Heart right ventricle (tissue), 16 donors: Measurements from ENCODE around the gene PWWP3B. TPM values are rescaled to one million over a fixed set of nuclear protein-coding genes. Genes with fewer than 3 reads are reported as not detected.
"Not testable (repeated sequence)": the region's sequence is repeated elsewhere in the genome, so short reads cannot be mapped to it uniquely, and the experiment has no call there.

ENCODE experiments used
- ATAC-seq, 8 donors: fragments of 200-7000 bp; cut with Tn5 transposase; one replicate each; pipeline ENCODE4 v1.9.1; 2020; ENCODE audit warnings: mild to moderate bottlenecking in 8 of 8, moderate library complexity in 8 of 8, moderate number of reproducible peaks in 1 of 8
- DNase-seq, 2 donors: peaks; one replicate each; pipeline ENCODE4 v3.0.0-alpha.2; 2020
- H3K27ac ChIP-seq, 10 donors: fragments of 200-600 bp; sonication (generic) in 2 of 10; one replicate each; pipeline versions ENCODE4 v1.5.0 to v1.8.0; 2020 to 2022; ENCODE audit warnings: mild to moderate bottlenecking in 3 of 10
- H3K27me3 ChIP-seq, 7 donors: fragments of 200-600 bp; one replicate each; pipeline ENCODE4 v1.8.0; 2021 to 2022; ENCODE audit warnings: mild to moderate bottlenecking in 2 of 7
- H3K36me3 ChIP-seq, 9 donors: fragments of 200-600 bp; sonication (generic) in 1 of 9; one replicate each; pipeline versions ENCODE4 v1.5.0 to v1.8.0; 2020 to 2022; ENCODE audit warnings: mild to moderate bottlenecking in 2 of 9
- H3K4me1 ChIP-seq, 9 donors: fragments of 200-600 bp; sonication (generic) in 1 of 9; one replicate each; pipeline versions ENCODE4 v1.5.0 to v1.8.0; 2020 to 2022; ENCODE audit warnings: mild to moderate bottlenecking in 4 of 9
- H3K4me3 ChIP-seq, 10 donors: fragments of 200-600 bp; sonication (generic) in 2 of 10; one replicate each; pipeline versions ENCODE4 v1.5.0 to v1.8.0; 2020 to 2022; ENCODE audit warnings: mild to moderate bottlenecking in 7 of 10, moderate library complexity in 2 of 10
- H3K9me3 ChIP-seq, 11 donors: fragments of 200-600 bp in 10 of 11; sonication (generic) in 2 of 11; one replicate each; pipeline versions ENCODE4 v1.5.0 to v1.8.0; 2013 to 2022; ENCODE audit warnings: mild to moderate bottlenecking in 2 of 11, control low read depth in 1 of 11, moderate library complexity in 1 of 11
- WGBS, 2 donors: extraction: QIAGEN DNeasy Blood & Tissue Kit; methylation state at CpG; one replicate each; pipeline ENCODE4 v1.1.7; 2013; ENCODE audit warnings: inconsistent platforms in 1 of 2; 5-methylcytosine and 5-hydroxymethylcytosine counted together
- intact Hi-C, 10 donors: fragments of 100-400 bp; cut with DNase I; formaldehyde crosslinking; loops; one replicate each; pipeline versions ENCODE4 v1.11.1 to v1.14.2; 2022
- polyA plus RNA-seq, 2 donors: library from polyadenylated mRNA; stranded (reverse); fragments of 200-250 nt; gene quantifications; one replicate each; pipeline ENCODE4 v1.2.3, GENCODE V29; 2013
- total RNA-seq, 10 donors: library from RNA; stranded (reverse); fragmentation: NEBNext Ultra II Directional in 3 of 10; extraction: Animal tissue kit (Norgen Biotek cat#: 25700) in 3 of 10; gene quantifications; one replicate each; pipeline versions ENCODE4 v1.2.1 to v1.2.4, GENCODE V29; 2021 to 2023
- TF ChIP-seq, protein P1 (sequence below), 9 donors: fragments of 200-600 bp; sonication (generic) in 2 of 9; IDR thresholded peaks; one replicate each; pipeline versions ENCODE4 v1.5.0 to v1.8.0; 2021 to 2022; ENCODE audit warnings: antibody characterized with exemption in 9 of 9, mild to moderate bottlenecking in 5 of 9, moderate library complexity in 1 of 9
- donor health status: Arrhythmogenic right ventricular cardiomyopathy.
- donor health status: ischemic (EF 13 %, LVEDD 7.1; RV severe dilation, severe dysfunction).
- donor health status: healthy with polysubstance abuse.
- donor health status: DM: no; HTN: yes; CAD: no.
- donor health status: DM: no; HTN: no; CAD: no.
- donor health status: ischemic (EF 25% LVEDD 6.9; RV normal size, moderate dysfunction).
- donor health status: ischemic (EF 25% LVEDD 5.7; RV mildly dilated, moderate dysfunction).
- donor health status: healthy.
- donor health status: DM: yes; HTN: yes; CAD: no.
- donor health status: Ischemic cardiomyopathy.
- donor health status: ischemic (EF 35%, LVEDD 5.7; RV mildly dilated, moderate dysfunction).
- donor health status: nonischemic (EF 11% LVEDD 7.7; RV severe dilation, severe dysfunction).
- donor health status: DM: yes; HTN: yes; CAD: no.
- donor health status: PGD.
- donor health status: ischemic (EF 29% LVEDD 5.4; RV normal size, mild dysfunction).
- donor health status: nonischemic (EF 23%, LVEDD 6.1; RV moderate dilation, normal function).

PWWP3B gene
- total and polyA plus RNA-seq, 12 donors, result 0.96 to 24.1 (median 10.5) TPM

DNA sequence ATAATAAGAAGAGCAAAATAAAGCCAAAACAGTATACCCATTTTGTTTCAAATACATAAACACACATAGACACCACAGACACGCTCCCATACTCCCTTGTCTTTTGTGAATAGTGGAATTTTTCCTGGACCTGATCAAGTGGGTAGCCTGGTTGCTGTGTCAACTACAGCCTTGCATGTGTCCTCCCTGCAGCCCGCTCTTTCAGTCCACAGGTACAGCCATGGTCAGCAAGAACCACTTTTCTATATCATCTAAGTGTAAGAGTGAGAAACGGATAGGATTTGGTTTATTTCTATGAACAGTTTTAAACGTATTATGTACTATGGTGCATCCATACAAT, 9.8 kb downstream of the PWWP3B start:
- Histone ChIP-seq H3K9me3 (no peaks in the 10 kb centered on the region), H3K4me1 (no peaks in the 10 kb centered on the region), H3K4me3 (peak overlapping the region in 5 of 10 donors; percentile 46 to 53 (median 47)), H3K27ac (peak overlapping the region in 1 of 10 donors; percentile 41), H3K36me3 (no peaks in the 10 kb centered on the region), H3K27me3 (peaks cover 0 to 29% (median 0%) of the 10 kb centered on the region in 7 donors)
- ATAC-seq (peak in 2 of 8 donors; percentile 44 to 54), DNase-seq (no peak)
- TF ChIP-seq, protein P1, sequence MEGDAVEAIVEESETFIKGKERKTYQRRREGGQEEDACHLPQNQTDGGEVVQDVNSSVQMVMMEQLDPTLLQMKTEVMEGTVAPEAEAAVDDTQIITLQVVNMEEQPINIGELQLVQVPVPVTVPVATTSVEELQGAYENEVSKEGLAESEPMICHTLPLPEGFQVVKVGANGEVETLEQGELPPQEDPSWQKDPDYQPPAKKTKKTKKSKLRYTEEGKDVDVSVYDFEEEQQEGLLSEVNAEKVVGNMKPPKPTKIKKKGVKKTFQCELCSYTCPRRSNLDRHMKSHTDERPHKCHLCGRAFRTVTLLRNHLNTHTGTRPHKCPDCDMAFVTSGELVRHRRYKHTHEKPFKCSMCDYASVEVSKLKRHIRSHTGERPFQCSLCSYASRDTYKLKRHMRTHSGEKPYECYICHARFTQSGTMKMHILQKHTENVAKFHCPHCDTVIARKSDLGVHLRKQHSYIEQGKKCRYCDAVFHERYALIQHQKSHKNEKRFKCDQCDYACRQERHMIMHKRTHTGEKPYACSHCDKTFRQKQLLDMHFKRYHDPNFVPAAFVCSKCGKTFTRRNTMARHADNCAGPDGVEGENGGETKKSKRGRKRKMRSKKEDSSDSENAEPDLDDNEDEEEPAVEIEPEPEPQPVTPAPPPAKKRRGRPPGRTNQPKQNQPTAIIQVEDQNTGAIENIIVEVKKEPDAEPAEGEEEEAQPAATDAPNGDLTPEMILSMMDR (IDR thresholded peaks at IDR 0.05), result no peak
- WGBS, 2 donors, result 49% methylated on average over 4 of the region's 4 CpGs
- intact Hi-C loops, result loop anchor here in 1 of 10 donors (10.0 kb wide), 1 partner anchor 217 kb away; no protein-coding TSS in a partner anchor

DNA sequence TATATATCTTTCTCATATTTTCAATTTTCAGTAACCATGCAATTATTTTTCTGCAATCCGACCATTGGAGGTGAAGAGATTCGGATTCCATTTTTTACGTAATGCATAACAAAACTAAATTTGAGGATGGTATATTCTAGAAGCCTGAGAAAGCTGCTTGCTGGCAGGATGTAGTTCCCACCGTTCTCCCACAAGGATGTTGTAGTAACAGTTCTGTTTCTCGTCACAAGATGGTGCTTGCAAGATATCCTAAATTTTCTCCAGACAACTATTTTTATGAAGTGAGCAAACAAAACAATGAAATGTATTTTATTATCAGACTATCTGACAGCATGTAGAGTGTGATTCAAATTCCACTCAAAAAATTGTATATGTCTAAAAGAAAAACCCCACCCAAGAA, 10.7 kb downstream of the PWWP3B start:
- H3K4me3 ChIP-seq, result no peak overlapping the region
- H3K9me3 ChIP-seq, result no peaks in the 10 kb centered on the region
- intact Hi-C loops, result loop anchor here in 1 of 10 donors (10.0 kb wide), 1 partner anchor 216 kb away; no protein-coding TSS in a partner anchor
- no peak for DNase-seq
- H3K36me3 ChIP-seq, result no peaks in the 10 kb centered on the region
- H3K4me1 ChIP-seq, result no peaks in the 10 kb centered on the region
- ATAC-seq, result no peak
- peaks cover 0 to 29% (median 0%) of the 10 kb centered on the region in 7 donors for H3K27me3 ChIP-seq
- TF ChIP-seq, protein P1 (IDR thresholded peaks at IDR 0.05), result peak in 3 of 9 donors; percentile 19 to 28 (median 20)
- WGBS, 2 donors, result 49 to 59% methylated on average over 5 of the region's 5 CpGs
- H3K27ac ChIP-seq, result no peak overlapping the region

DNA sequence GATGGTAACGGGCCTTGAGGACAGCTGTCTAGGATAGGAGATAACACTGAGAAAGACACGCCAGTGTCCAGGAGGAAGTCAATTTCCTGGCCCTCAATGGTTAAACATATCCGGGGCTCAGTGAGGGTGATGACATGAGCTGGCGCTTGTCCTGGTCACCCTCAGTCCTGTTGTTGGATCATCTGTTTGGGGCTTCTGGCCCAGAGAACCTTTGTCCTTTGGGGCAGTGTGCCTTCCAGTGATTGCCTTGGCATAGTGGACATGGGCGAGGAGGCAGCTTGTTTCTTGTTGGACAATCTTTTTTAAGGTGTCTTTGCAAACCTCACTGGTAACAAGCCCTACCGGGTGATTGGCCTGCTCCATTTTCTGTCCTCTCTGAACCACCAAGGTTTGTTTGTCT, 15.6 kb downstream of the PWWP3B start:
- H3K36me3 ChIP-seq, H3K27ac ChIP-seq, H3K4me1 ChIP-seq, H3K4me3 ChIP-seq, ATAC-seq, H3K27me3 ChIP-seq, intact Hi-C loops, DNase-seq: not testable (repeated sequence)
- WGBS, 2 donors, result 29 to 56% methylated on average over 6 of the region's 6 CpGs
- H3K9me3 ChIP-seq, result peaks cover 0 to 13% (median 0%) of the 10 kb centered on the region in 11 donors

DNA sequence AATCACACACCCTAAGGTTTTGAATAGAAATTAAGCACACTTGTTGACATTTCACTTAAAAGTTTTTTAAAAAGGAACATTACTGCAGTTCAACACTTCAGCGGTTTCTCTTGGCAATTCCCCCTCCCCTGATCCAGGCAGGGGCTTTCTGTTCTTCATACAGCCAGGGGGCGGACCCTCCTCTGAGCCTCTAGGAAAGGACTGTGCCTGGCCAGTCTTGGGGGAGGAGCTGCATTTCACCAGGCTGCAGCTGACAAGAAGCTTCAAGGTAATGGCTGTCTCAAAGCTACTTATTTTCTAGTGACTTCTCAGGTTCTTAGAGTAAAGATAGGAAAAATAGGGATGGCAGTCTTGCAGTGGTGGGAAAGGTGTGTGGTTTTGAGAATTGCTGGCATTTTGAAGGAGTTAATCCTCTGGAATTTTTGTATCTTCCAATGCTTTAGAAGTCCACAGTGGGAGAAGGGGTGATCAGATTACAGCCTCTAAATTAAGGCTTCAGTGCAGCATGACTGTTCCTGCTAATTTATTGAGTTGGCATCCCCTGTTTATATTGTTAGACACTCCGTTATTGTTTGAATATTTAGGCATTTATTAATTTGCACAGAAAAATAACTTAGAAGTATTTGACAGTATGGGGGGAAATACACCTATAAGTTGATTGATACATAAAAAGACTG, 33.5 kb downstream of the PWWP3B start:
- 17 to 35% methylated on average over 3 of the region's 3 CpGs for WGBS, 2 donors
- no peak for DNase-seq
- no peak for ATAC-seq
- Histone ChIP-seq H3K27me3 (peaks cover 0 to 22% (median 0%) of the 10 kb centered on the region in 7 donors), H3K9me3 (no peaks in the 10 kb centered on the region), H3K4me3 (no peak overlapping the region), H3K4me1 (no peaks in the 10 kb centered on the region), H3K36me3 (no peaks in the 10 kb centered on the region), H3K27ac (no peak overlapping the region)
- TF ChIP-seq, protein P1 (IDR thresholded peaks at IDR 0.05), result no peak
- intact Hi-C loops, result no loop called here

DNA sequence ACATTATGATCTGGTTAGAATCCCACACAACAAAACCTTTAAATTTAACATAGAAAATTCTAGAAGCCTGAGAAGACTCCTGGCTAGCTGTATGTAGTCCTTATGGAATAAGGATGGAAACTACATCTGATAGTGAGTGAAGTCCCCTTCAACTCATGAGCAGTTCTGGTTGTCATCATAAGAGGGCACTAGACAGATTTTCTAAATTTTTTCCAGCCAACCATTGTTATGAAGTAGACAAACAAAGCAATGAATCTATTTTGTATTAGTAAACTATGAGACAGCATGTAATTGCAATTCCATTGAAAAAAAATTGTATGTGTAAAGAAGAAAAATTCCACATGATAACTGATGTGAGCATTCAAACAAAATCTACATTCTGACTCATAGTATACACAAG, 35.2 kb downstream of the PWWP3B start:
- H3K27ac ChIP-seq, result no peak overlapping the region
- intact Hi-C loops, result no loop called here
- H3K36me3 ChIP-seq, result no peaks in the 10 kb centered on the region
- DNase-seq, result no peak
- no peak overlapping the region for H3K4me3 ChIP-seq
- no peaks in the 10 kb centered on the region for H3K9me3 ChIP-seq
- ATAC-seq, result no peak
- H3K4me1 ChIP-seq, result no peaks in the 10 kb centered on the region
- H3K27me3 ChIP-seq, result peaks cover 0 to 10% (median 0%) of the 10 kb centered on the region in 7 donors
- TF ChIP-seq, protein P1 (IDR thresholded peaks at IDR 0.05), result no peak
